Neuronal stem cell (in vitro differentiated cells): ENCODE results near the gene NEURL1B.
A peak's percentile ranks its signal among the peaks of the same experiment; 100 is the strongest.

Experiments used
- DNase-seq: peaks from one replicate; pipeline ENCODE4 v3.0.0-alpha.2; 2013; ENCODE audit warnings: low spot score
- H2AFZ ChIP-seq: one replicate; pipeline ENCODE4 v1.6.1; 2013; ENCODE audit warnings: mild to moderate bottlenecking, low read length, inconsistent platforms
- H2AK5ac ChIP-seq: 2 replicates; pipeline ENCODE4 v1.6.1; 2013; ENCODE audit warnings: low read depth, mild to moderate bottlenecking, inconsistent platforms, low read length, moderate library complexity, mixed read lengths
- H2BK120ac ChIP-seq: 2 replicates; pipeline ENCODE4 v1.6.1; 2013; ENCODE audit warnings: low read depth, mild to moderate bottlenecking, inconsistent platforms, low read length, moderate library complexity, mixed read lengths
- H2BK12ac ChIP-seq: one replicate; pipeline ENCODE4 v1.6.1; 2013; ENCODE audit warnings: low read length, inconsistent platforms
- H2BK15ac ChIP-seq: 2 replicates; pipeline ENCODE4 v1.6.1; 2013; ENCODE audit warnings: mild to moderate bottlenecking, low read length, inconsistent platforms, mixed read lengths
- H2BK5ac ChIP-seq: one replicate; pipeline ENCODE4 v1.6.1; 2013; ENCODE audit warnings: inconsistent platforms, mild to moderate bottlenecking, low read length, moderate library complexity
- H3K14ac ChIP-seq: one replicate; pipeline ENCODE4 v1.6.1; 2013; ENCODE audit warnings: low read length, inconsistent platforms
- H3K18ac ChIP-seq: 2 replicates; pipeline ENCODE4 v1.6.1; 2013; ENCODE audit warnings: low read length, inconsistent platforms
- H3K23ac ChIP-seq: 2 replicates; pipeline ENCODE4 v1.6.1; 2013; ENCODE audit warnings: low read depth, mild to moderate bottlenecking, mixed read lengths, low read length, inconsistent platforms; ENCODE audit not compliant: poor library complexity
- H3K27ac ChIP-seq: replicated peaks from 3 replicates; pipeline ENCODE4 v1.5.1; 2013; ENCODE audit warnings: low read length, inconsistent platforms
- H3K27me3 ChIP-seq, 3 experiments: 2 replicates each; pipeline ENCODE4 v1.6.1; 2013; ENCODE audit warnings: low read length in 3 of 3, mild to moderate bottlenecking in 2 of 3, inconsistent platforms in 1 of 3, low read depth in 1 of 3, mixed read lengths in 1 of 3, moderate library complexity in 1 of 3; ENCODE audit not compliant: control insufficient read depth in 3 of 3, insufficient read depth in 3 of 3
- H3K36me3 ChIP-seq, 2 donors: replicated peaks in 1 of 2; 2 replicates each; pipeline ENCODE4 v1.6.1; 2013; ENCODE audit warnings: low read length in 2 of 2; ENCODE audit not compliant: control insufficient read depth in 2 of 2, insufficient read depth in 2 of 2
- H3K4ac ChIP-seq: 2 replicates; pipeline ENCODE4 v1.6.1; 2013; ENCODE audit warnings: inconsistent platforms, mild to moderate bottlenecking, low read length, moderate library complexity
- H3K4me1 ChIP-seq, 2 donors: 1 replicate in 1 of 2; 2 replicates in 1 of 2; pipeline ENCODE4 v1.6.1; 2013; ENCODE audit warnings: low read length in 2 of 2, low read depth in 1 of 2; ENCODE audit not compliant: control insufficient read depth in 2 of 2, insufficient read depth in 1 of 2
- H3K4me2 ChIP-seq: one replicate; pipeline ENCODE4 v1.6.1; 2013; ENCODE audit warnings: mild to moderate bottlenecking, low read length, inconsistent platforms; ENCODE audit not compliant: insufficient read depth, poor library complexity, severe bottlenecking
- H3K4me3 ChIP-seq, 2 donors: 2 replicates each; pipeline ENCODE4 v1.5.1; 2013; ENCODE audit warnings: low read length in 2 of 2, mild to moderate bottlenecking in 2 of 2, inconsistent platforms in 1 of 2, moderate library complexity in 1 of 2
- H3K79me1 ChIP-seq: one replicate; pipeline ENCODE4 v1.6.1; 2013; ENCODE audit warnings: low read depth, mild to moderate bottlenecking, inconsistent platforms, low read length, moderate library complexity
- H3K9ac ChIP-seq: one replicate; pipeline ENCODE4 v1.6.1; 2013; ENCODE audit warnings: mild to moderate bottlenecking, low read depth, low read length, inconsistent platforms; ENCODE audit not compliant: poor library complexity
- H3K9me3 ChIP-seq, 2 donors: replicated peaks in 1 of 2; 2 replicates each; pipeline versions ENCODE3 to v1.6.1; 2013; ENCODE audit warnings: low read length in 2 of 2, mild to moderate bottlenecking in 2 of 2, inconsistent platforms in 1 of 2, low read depth in 1 of 2, mixed read lengths in 1 of 2, moderate library complexity in 1 of 2; ENCODE audit not compliant: control insufficient read depth in 2 of 2, insufficient read depth in 1 of 2
- H4K8ac ChIP-seq: one replicate; pipeline ENCODE4 v1.6.1; 2013; ENCODE audit warnings: low read depth, mild to moderate bottlenecking, inconsistent platforms, low read length, moderate library complexity
- H4K91ac ChIP-seq: one replicate; pipeline ENCODE4 v1.6.1; 2013; ENCODE audit warnings: low read length, low read depth, mild to moderate bottlenecking, inconsistent platforms; ENCODE audit not compliant: poor library complexity
- WGBS, 2 donors: extraction: QIAGEN DNeasy Blood & Tissue Kit; methylation state at CpG; one replicate each; pipeline ENCODE4 v1.1.7; 2013; ENCODE audit warnings: missing lambda C conversion rate in 2 of 2, mixed read lengths in 1 of 2; ENCODE audit not compliant: insufficient read length in 2 of 2, insufficient replicate concordance in 1 of 2; ENCODE audit errors: extremely low coverage in 2 of 2; 5-methylcytosine and 5-hydroxymethylcytosine counted together

Gene NEURL1B

GRCh38 chr5:172714491-172715420, 73.7 kb downstream of the NEURL1B start:
- Histone ChIP-seq H2AK5ac (peak overlapping the region; percentile 78), H4K91ac (no peak overlapping the region), H3K4ac (no peak overlapping the region), H2BK5ac (no peak overlapping the region), H3K4me1 (peaks cover 2% of the 10 kb centered on the region in 2 donors), H3K27ac (no peak overlapping the region), H3K4me2 (no peak overlapping the region), H2AFZ (peak overlapping the region; percentile 77), H3K9ac (no peak overlapping the region), H3K9me3 (peaks cover 0 to 2% of the 10 kb centered on the region in 2 donors), H3K4me3 (no peak overlapping the region), H3K79me1 (no peaks in the 10 kb centered on the region), H3K36me3 (no peaks in the 10 kb centered on the region), H2BK120ac (no peak overlapping the region), H3K23ac (no peak overlapping the region), H2BK15ac (peak overlapping the region; percentile 16), H3K14ac (no peak overlapping the region), H4K8ac (no peak overlapping the region), H3K27me3 (peaks cover 0 to 10% (median 6%) of the 10 kb centered on the region in 3 experiments), H3K18ac (no peak overlapping the region), H2BK12ac (no peak overlapping the region)
- WGBS, 2 donors: no CpG with 5 or more reads among the region's 15 CpGs
- DNase-seq: peak; percentile 51

- H3K4me3 ChIP-seq: no peak overlapping the region
- H3K23ac ChIP-seq: no peak overlapping the region
- H2BK120ac ChIP-seq: no peak overlapping the region
- no peak overlapping the region for H2AFZ ChIP-seq
- H3K79me1 ChIP-seq: no peaks in the 10 kb centered on the region
- no peak overlapping the region for H3K14ac ChIP-seq
- H3K36me3 ChIP-seq: no peaks in the 10 kb centered on the region
- no CpG with 5 or more reads among the region's 6 CpGs for WGBS, 2 donors
- no peak overlapping the region for H2BK12ac ChIP-seq
- no peak overlapping the region for H2BK5ac ChIP-seq
- H4K8ac ChIP-seq: no peak overlapping the region
- H4K91ac ChIP-seq: no peak overlapping the region
- H3K4me1 ChIP-seq: peaks cover 2% of the 10 kb centered on the region in 2 donors
- no peak overlapping the region for H2BK15ac ChIP-seq
- no peak overlapping the region for H3K27ac ChIP-seq
- H3K27me3 ChIP-seq: peaks cover 0 to 10% (median 6%) of the 10 kb centered on the region in 3 experiments
- H3K4ac ChIP-seq: no peak overlapping the region
- no peak overlapping the region for H3K9ac ChIP-seq
- no peak overlapping the region for H3K4me2 ChIP-seq
- peak overlapping the region; percentile 60 for H2AK5ac ChIP-seq
- DNase-seq: no peak
- H3K18ac ChIP-seq: no peak overlapping the region
- peaks cover 0 to 2% of the 10 kb centered on the region in 2 donors for H3K9me3 ChIP-seq
Observed at GRCh38 chr5:172715421-172715780, 74.3 kb downstream of the NEURL1B start.

GRCh38 chr5:172715931-172716682, 75.0 kb downstream of the NEURL1B start:
- H3K4me1 ChIP-seq: peaks cover 2% of the 10 kb centered on the region in 2 donors
- H4K8ac ChIP-seq: no peak overlapping the region
- H3K79me1 ChIP-seq: no peaks in the 10 kb centered on the region
- no peak overlapping the region for H2BK5ac ChIP-seq
- no CpG with 5 or more reads among the region's 13 CpGs for WGBS, 2 donors
- no peak overlapping the region for H2BK120ac ChIP-seq
- no peak overlapping the region for H3K14ac ChIP-seq
- peaks cover 0 to 2% of the 10 kb centered on the region in 2 donors for H3K9me3 ChIP-seq
- H2AK5ac ChIP-seq: no peak overlapping the region
- no peak overlapping the region for H3K4ac ChIP-seq
- peaks cover 0 to 10% (median 6%) of the 10 kb centered on the region in 3 experiments for H3K27me3 ChIP-seq
- H3K18ac ChIP-seq: no peak overlapping the region
- H3K9ac ChIP-seq: no peak overlapping the region
- H2BK15ac ChIP-seq: peak overlapping the region; percentile 77
- no peak overlapping the region for H3K23ac ChIP-seq
- no peak overlapping the region for H3K4me2 ChIP-seq
- H2BK12ac ChIP-seq: no peak overlapping the region
- peak overlapping the region; percentile 9 for H4K91ac ChIP-seq
- no peak overlapping the region for H2AFZ ChIP-seq
- no peak overlapping the region for H3K27ac ChIP-seq
- H3K36me3 ChIP-seq: no peaks in the 10 kb centered on the region
- DNase-seq: no peak
- no peak overlapping the region for H3K4me3 ChIP-seq
